Left lung (tissue), 10 donors: ENCODE measurements around the gene CLHC1. TPM values are rescaled to one million over a fixed set of nuclear protein-coding genes. Genes with fewer than 3 reads are reported as not detected.
"Not testable (repeated sequence)": the region's sequence is repeated elsewhere in the genome, so short reads cannot be mapped to it uniquely, and the experiment has no call there.

Experiments used
- ATAC-seq: fragments of 200-7000 bp; cut with Tn5 transposase; one replicate; pipeline ENCODE4 v1.9.1; 2020; ENCODE audit warnings: moderate library complexity
- DNase-seq, 4 donors: peaks; one replicate each; pipeline ENCODE4 v3.0.0-alpha.2; 2013 to 2020
- H3K27ac ChIP-seq, 2 donors: fragments of 200-600 bp; sonication (generic) in 1 of 2; one replicate each; pipeline versions ENCODE4 v1.5.0 to v1.8.0; 2020 to 2021
- H3K27me3 ChIP-seq, 2 donors: fragments of 200-600 bp; sonication (generic) in 1 of 2; one replicate each; pipeline versions ENCODE4 v1.5.0 to v1.8.0; 2020 to 2021
- H3K36me3 ChIP-seq, 2 donors: fragments of 200-600 bp; sonication (generic) in 1 of 2; one replicate each; pipeline versions ENCODE4 v1.5.0 to v1.8.0; 2020 to 2021
- H3K4me1 ChIP-seq, 2 donors: fragments of 200-600 bp; one replicate each; pipeline ENCODE4 v1.8.0; 2021
- H3K4me3 ChIP-seq, 2 donors: fragments of 200-600 bp; sonication (generic) in 1 of 2; one replicate each; pipeline versions ENCODE4 v1.5.0 to v1.8.0; 2020 to 2021; ENCODE audit warnings: mild to moderate bottlenecking in 1 of 2
- H3K9me3 ChIP-seq, 2 donors: fragments of 200-600 bp; sonication (generic) in 1 of 2; one replicate each; pipeline versions ENCODE4 v1.5.0 to v1.8.0; 2020 to 2021
- CTCF ChIP-seq, 2 donors: fragments of 200-600 bp; sonication (generic) in 1 of 2; IDR thresholded peaks; one replicate each; pipeline versions ENCODE4 v1.5.0 to v1.8.0; 2021; ENCODE audit warnings: antibody characterized with exemption in 2 of 2
- intact Hi-C, 2 donors: fragments of 100-400 bp; cut with DNase I; formaldehyde crosslinking; loops; one replicate each; pipeline versions ENCODE4 v1.11.2 to v1.14.2; 2022
- polyA plus RNA-seq, 6 donors: library from polyadenylated mRNA; unstranded; fragments of 120-200 nt; gene quantifications; one replicate each; pipeline ENCODE4 v1.2.1, GENCODE V29; 2013; ENCODE audit not compliant: insufficient read length in 6 of 6
- total RNA-seq, 2 donors: library from RNA; stranded (reverse); fragmentation: NEBNext Ultra II Directional; extraction: Animal tissue kit (Norgen Biotek cat#: 25700); gene quantifications; one replicate each; pipeline ENCODE4 v1.2.1, GENCODE V29; 2021
- donor health status: DM: no; HTN: yes; CAD: no.
- donor health status: DM: no; HTN: no; CAD: no.

The CLHC1 gene
- total and polyA plus RNA-seq, 8 donors, result 9.2 to 41.2 (median 28.7) TPM

GRCh38 chr2:55196526-55196925, 35.6 kb downstream of the CLHC1 start:
- H3K36me3 ChIP-seq, result no peaks in the 10 kb centered on the region
- H3K4me1 ChIP-seq, result no peaks in the 10 kb centered on the region
- H3K9me3 ChIP-seq, result peaks cover 0 to 12% of the 10 kb centered on the region in 2 donors
- intact Hi-C loops, result no loop called here
- no peak for TF ChIP-seq CTCF (IDR thresholded peaks at IDR 0.05)
- H3K4me3 ChIP-seq, result no peak overlapping the region
- ATAC-seq (no peak), DNase-seq (no peak)
- H3K27ac ChIP-seq, result no peak overlapping the region
- H3K27me3 ChIP-seq, result no peaks in the 10 kb centered on the region

GRCh38 chr2:55191888-55192287, 40.2 kb downstream of the CLHC1 start:
- H3K9me3 ChIP-seq, H3K4me3 ChIP-seq, H3K27me3 ChIP-seq, ATAC-seq, H3K36me3 ChIP-seq, intact Hi-C loops, H3K27ac ChIP-seq, DNase-seq, H3K4me1 ChIP-seq: not testable (repeated sequence)

- H3K9me3 ChIP-seq, H3K4me3 ChIP-seq, ATAC-seq, H3K27me3 ChIP-seq, H3K27ac ChIP-seq, DNase-seq, H3K36me3 ChIP-seq, H3K4me1 ChIP-seq, intact Hi-C loops: not testable (repeated sequence)
Measured at GRCh38 chr2:55186837-55187236, 45.3 kb downstream of the CLHC1 start.

GRCh38 chr2:55180374-55180773, 51.7 kb downstream of the CLHC1 start:
- TF ChIP-seq CTCF (IDR thresholded peaks at IDR 0.05), result no peak
- peaks cover 0 to 4% of the 10 kb centered on the region in 2 donors for H3K4me1 ChIP-seq
- H3K9me3 ChIP-seq, result no peaks in the 10 kb centered on the region
- H3K27ac ChIP-seq, result no peak overlapping the region
- H3K36me3 ChIP-seq, result no peaks in the 10 kb centered on the region
- ATAC-seq (no peak), DNase-seq (no peak)
- intact Hi-C loops, result no loop called here
- no peaks in the 10 kb centered on the region for H3K27me3 ChIP-seq
- H3K4me3 ChIP-seq, result no peak overlapping the region

- no peaks in the 10 kb centered on the region for H3K9me3 ChIP-seq
- intact Hi-C loops, result loop anchor here in 1 of 2 donors (10.0 kb wide), 1 partner anchor 281 kb away; no protein-coding TSS in a partner anchor
- TF ChIP-seq CTCF (IDR thresholded peaks at IDR 0.05), result no peak
- no peaks in the 10 kb centered on the region for H3K36me3 ChIP-seq
- no peaks in the 10 kb centered on the region for H3K27me3 ChIP-seq
- H3K27ac ChIP-seq, result no peak overlapping the region
- H3K4me1 ChIP-seq, result peaks cover 0 to 5% of the 10 kb centered on the region in 2 donors
- peak; percentile 18 for ATAC-seq
- no peak for DNase-seq
- H3K4me3 ChIP-seq, result no peak overlapping the region
Measured at GRCh38 chr2:55176094-55176415, 56.0 kb downstream of the CLHC1 start.

GRCh38 chr2:55175254-55176093, 56.6 kb downstream of the CLHC1 start:
- no peak overlapping the region for H3K27ac ChIP-seq
- intact Hi-C loops, result loop anchor here in 1 of 2 donors (10.0 kb wide), 1 partner anchor 281 kb away; no protein-coding TSS in a partner anchor

More at GRCh38 chr2:55175254-55176093, 56.6 kb downstream of the CLHC1 start:
- H3K4me1 ChIP-seq, result peaks cover 0 to 5% of the 10 kb centered on the region in 2 donors
- H3K36me3 ChIP-seq, result no peaks in the 10 kb centered on the region
- ATAC-seq, result peak; percentile 93
- H3K9me3 ChIP-seq, result no peaks in the 10 kb centered on the region
- no peak overlapping the region for H3K4me3 ChIP-seq
- DNase-seq, result peak in 1 of 4 donors; percentile 64
- no peaks in the 10 kb centered on the region for H3K27me3 ChIP-seq
- TF ChIP-seq CTCF (IDR thresholded peaks at IDR 0.05), result peak; percentile 49 to 50
